ENCODE data around the gene RHEB. TPM values are rescaled to one million over a fixed set of nuclear protein-coding genes. Genes with fewer than 3 reads are reported as not detected.

Gene RHEB
- polyA plus RNA-seq, 1 of the 3 experiments (the other 2 are of a cell fraction), result 87.3 TPM

GRCh38 chr7:151435971-151436370 is 83.7 kb downstream of the RHEB start:
- Histone ChIP-seq H3K36me3 (replicated peaks in 1 of 2; ENCODE audit: control insufficient read depth in 1 of 2, insufficient read depth in 2 of 2, low read length in 1 of 2) (no peaks in the 10 kb centered on the region), H3K9me3 (no peaks in the 10 kb centered on the region), H3F3A (replicated peaks; ENCODE audit: insufficient read depth) (no peaks in the 10 kb centered on the region), H2AFZ (ENCODE audit: low read depth) (no peak overlapping the region), H3K4me2 (no peak overlapping the region), H3K79me2 (ENCODE audit: insufficient read depth) (no peaks in the 10 kb centered on the region), H4K20me1 (ENCODE audit: insufficient read depth) (no peaks in the 10 kb centered on the region), H3K27me3 (ENCODE audit: insufficient read depth) (no peaks in the 10 kb centered on the region; the same call in 1 of the 2 replicates), H3K4me1 (ENCODE audit: control insufficient read depth in 1 of 2, insufficient read depth in 2 of 2, low read depth in 1 of 2, low read length in 1 of 2) (peaks cover 0 to 20% of the 10 kb centered on the region in 2 experiments; a peak in 2 of 4 replicates), H3K27ac (ENCODE audit: low read depth in 2 of 2, low read length in 1 of 2) (no peak overlapping the region; a peak in 1 of 4 replicates), H3K9me2 (no peaks in the 10 kb centered on the region), H3K4me3 (ENCODE audit: low read depth in 2 of 2, low read length in 1 of 2) (no peak overlapping the region), H3K9ac (no peak overlapping the region)
- ChIA-PET POLR2A (interaction anchor here (1.6 kb wide), 1 partner anchor 25 kb away, joined by 3 read pairs; no protein-coding TSS in a partner anchor), CTCF (interaction anchor here (1.4 to 6.3 kb wide), 4 partner anchors 13 to 69 kb away, joined by 5 to 43 read pairs (median 9); no protein-coding TSS in a partner anchor)
- no peak for DNase-seq
- 95% methylated on average over 13 of the region's 15 CpGs for WGBS (ENCODE audit: low lambda C conversion rate)
- TF ChIP-seq RFX5 (IDR thresholded peaks at IDR 0.05; ENCODE audit: low read length) (no peak), NFIC (IDR thresholded peaks at IDR 0.05; ENCODE audit: borderline replicate concordance) (no peak), RAD21 (IDR thresholded peaks at IDR 0.05; ENCODE audit: low read length) (no peak), REST (IDR thresholded peaks at IDR 0.05; ENCODE audit: low read depth, low read length) (no peak), CHD2 (IDR thresholded peaks at IDR 0.05; ENCODE audit: low read length, partially characterized antibody) (no peak), TAF1 (IDR thresholded peaks at IDR 0.05; ENCODE audit: borderline replicate concordance, low read depth, low read length) (no peak), ELF1 (IDR thresholded peaks at IDR 0.05) (no peak), RXRA (IDR thresholded peaks at IDR 0.05; ENCODE audit: borderline replicate concordance, low read depth) (no peak), TCF12 (IDR thresholded peaks at IDR 0.05) (no peak), USF2 (IDR thresholded peaks at IDR 0.05; ENCODE audit: borderline replicate concordance, low read depth, low read length) (no peak), YY1 (IDR thresholded peaks at IDR 0.05; ENCODE audit: low read depth) (no peak), EP300 (IDR thresholded peaks at IDR 0.05; ENCODE audit: borderline replicate concordance in 1 of 2, low read depth in 1 of 2, low read length in 1 of 2) (no peak), SMC3 (IDR thresholded peaks at IDR 0.05; ENCODE audit: low read depth, low read length) (no peak)
- TF ChIP-seq, protein P1, sequence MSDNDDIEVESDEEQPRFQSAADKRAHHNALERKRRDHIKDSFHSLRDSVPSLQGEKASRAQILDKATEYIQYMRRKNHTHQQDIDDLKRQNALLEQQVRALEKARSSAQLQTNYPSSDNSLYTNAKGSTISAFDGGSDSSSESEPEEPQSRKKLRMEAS (IDR thresholded peaks at IDR 0.05; ENCODE audit: low read depth), result no peak
